Fibroblast of lung (primary cell): ENCODE measurements around the gene EED. TPM values are rescaled to one million over a fixed set of nuclear protein-coding genes. Genes with fewer than 3 reads are reported as not detected.

ENCODE experiments used
- DNase-seq, 2 donors: peaks; one replicate each; pipeline versions ENCODE4 v3.0.0 to v3.0.0-alpha.2; 2010; ENCODE audit warnings: low read depth in 2 of 2
- H2AFZ ChIP-seq: 2 replicates; pipeline ENCODE4 v1.5.1; 2012; ENCODE audit warnings: low read length, control low read depth, inconsistent platforms
- H3K27ac ChIP-seq: 2 replicates; pipeline ENCODE4 v1.5.1; 2011; ENCODE audit warnings: low read length, control low read depth; ENCODE audit not compliant: insufficient read depth
- H3K27me3 ChIP-seq: 2 replicates; pipeline ENCODE4 v1.5.1; 2011; ENCODE audit warnings: mild to moderate bottlenecking, low read length; ENCODE audit not compliant: control insufficient read depth, insufficient read depth
- H3K36me3 ChIP-seq: 2 replicates; pipeline ENCODE4 v1.5.1; 2011; ENCODE audit warnings: low read length; ENCODE audit not compliant: control insufficient read depth, insufficient read depth
- H3K4me1 ChIP-seq: 2 replicates; pipeline ENCODE4 v1.5.1; 2011; ENCODE audit warnings: low read length; ENCODE audit not compliant: control insufficient read depth, insufficient read depth; ENCODE audit errors: extremely low read depth
- H3K4me2 ChIP-seq: 2 replicates; pipeline ENCODE4 v1.5.1; 2011; ENCODE audit warnings: low read length, control low read depth; ENCODE audit not compliant: insufficient read depth; ENCODE audit errors: extremely low read depth
- H3K4me3 ChIP-seq, 4 experiments: fragments of 200-600 bp in 1 of 4; sonication (generic) in 1 of 4; replicated peaks in 1 of 4; 2 replicates each; pipeline ENCODE4 v1.5.1; 2011 to 2016; ENCODE audit warnings: low read length in 4 of 4, low read depth in 3 of 4, mild to moderate bottlenecking in 3 of 4, control low read depth in 2 of 4, inconsistent platforms in 1 of 4, mixed read lengths in 1 of 4; ENCODE audit not compliant: insufficient read depth in 1 of 4; ENCODE audit errors: control extremely low read depth in 1 of 4
- H3K79me2 ChIP-seq: 2 replicates; pipeline ENCODE4 v1.5.1; 2012; ENCODE audit warnings: mild to moderate bottlenecking, low read length, inconsistent platforms; ENCODE audit not compliant: control insufficient read depth, insufficient read depth
- H3K9ac ChIP-seq: 2 replicates; pipeline ENCODE4 v1.5.1; 2011; ENCODE audit warnings: mild to moderate bottlenecking, low read length, control low read depth; ENCODE audit not compliant: insufficient read depth
- H3K9me3 ChIP-seq: 2 replicates; pipeline ENCODE4 v1.5.1; 2012; ENCODE audit warnings: low read depth, low read length; ENCODE audit not compliant: control insufficient read depth, insufficient read depth
- H4K20me1 ChIP-seq: 2 replicates; pipeline ENCODE4 v1.5.1; 2011; ENCODE audit warnings: low read length; ENCODE audit not compliant: control insufficient read depth, insufficient read depth; ENCODE audit errors: extremely low read depth
- EZH2 ChIP-seq: IDR thresholded peaks from 2 replicates; pipeline ENCODE4 v1.5.1; 2012; ENCODE audit warnings: low read length, control low read depth, mild to moderate bottlenecking; ENCODE audit errors: missing control alignments
- polyA plus RNA-seq, 2 donors: library from polyadenylated mRNA; depleted of rRNA in 1 of 2; stranded (reverse) in 1 of 2; unstranded in 1 of 2; fragments of >200 nt; gene quantifications; 2 replicates each; pipeline ENCODE4 v1.2.1, GENCODE V29; 2011 to 2012; ENCODE audit warnings: missing spikeins in 1 of 2
- total RNA-seq: library from RNA; depleted of rRNA; stranded (reverse); fragments of >200 nt; gene quantifications from 2 replicates; pipeline ENCODE4 v1.2.1, GENCODE V29; 2014
- TF ChIP-seq, protein P1 (sequence below), 2 donors: IDR thresholded peaks in 1 of 2; conservative IDR thresholded peaks in 1 of 2; 1 replicate in 1 of 2; 2 replicates in 1 of 2; pipeline ENCODE4 v1.5.1; 2011 to 2012; ENCODE audit warnings: low read length in 2 of 2, control low read depth in 1 of 2, inconsistent platforms in 1 of 2, low read depth in 1 of 2, mild to moderate bottlenecking in 1 of 2

EED gene
- total and polyA plus RNA-seq, 2 donors (not counting 1 experiment from before 2014, with no cell fraction given), result 13.0 to 22.3 TPM

DNA sequence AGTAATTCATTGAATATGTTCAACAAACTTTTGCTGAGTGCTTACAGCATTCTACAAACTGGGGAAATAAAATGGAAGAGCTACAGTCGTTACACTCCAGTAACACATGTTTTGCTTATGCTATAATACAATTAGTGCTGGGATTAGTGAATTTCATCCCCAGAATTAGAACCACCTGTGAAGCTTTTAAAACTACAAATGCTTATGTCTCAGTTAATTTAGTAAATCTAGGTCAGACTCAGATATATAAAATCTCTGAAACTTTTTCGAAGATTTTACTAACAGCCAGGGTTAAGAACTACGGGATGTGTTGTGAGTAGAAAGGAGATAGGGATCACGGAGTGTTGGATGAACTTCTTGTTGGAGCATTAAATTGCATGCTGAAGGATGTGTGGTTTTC is 33.7 kb upstream of the EED start:
- no peak overlapping the region for H3K4me2 ChIP-seq
- H3K9me3 ChIP-seq, result no peaks in the 10 kb centered on the region
- TF ChIP-seq, protein P1, sequence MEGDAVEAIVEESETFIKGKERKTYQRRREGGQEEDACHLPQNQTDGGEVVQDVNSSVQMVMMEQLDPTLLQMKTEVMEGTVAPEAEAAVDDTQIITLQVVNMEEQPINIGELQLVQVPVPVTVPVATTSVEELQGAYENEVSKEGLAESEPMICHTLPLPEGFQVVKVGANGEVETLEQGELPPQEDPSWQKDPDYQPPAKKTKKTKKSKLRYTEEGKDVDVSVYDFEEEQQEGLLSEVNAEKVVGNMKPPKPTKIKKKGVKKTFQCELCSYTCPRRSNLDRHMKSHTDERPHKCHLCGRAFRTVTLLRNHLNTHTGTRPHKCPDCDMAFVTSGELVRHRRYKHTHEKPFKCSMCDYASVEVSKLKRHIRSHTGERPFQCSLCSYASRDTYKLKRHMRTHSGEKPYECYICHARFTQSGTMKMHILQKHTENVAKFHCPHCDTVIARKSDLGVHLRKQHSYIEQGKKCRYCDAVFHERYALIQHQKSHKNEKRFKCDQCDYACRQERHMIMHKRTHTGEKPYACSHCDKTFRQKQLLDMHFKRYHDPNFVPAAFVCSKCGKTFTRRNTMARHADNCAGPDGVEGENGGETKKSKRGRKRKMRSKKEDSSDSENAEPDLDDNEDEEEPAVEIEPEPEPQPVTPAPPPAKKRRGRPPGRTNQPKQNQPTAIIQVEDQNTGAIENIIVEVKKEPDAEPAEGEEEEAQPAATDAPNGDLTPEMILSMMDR (conservative IDR thresholded peaks at IDR 0.05 in 1 of 2, IDR thresholded peaks at IDR 0.05 in 1 of 2; ENCODE audit: low read depth in 1 of 2, low read length in 2 of 2), result no peak
- no peak for TF ChIP-seq EZH2
- DNase-seq, result no peak
- no peak overlapping the region for H3K27ac ChIP-seq
- H3K9ac ChIP-seq, result no peak overlapping the region
- no peak overlapping the region for H2AFZ ChIP-seq
- no peaks in the 10 kb centered on the region for H4K20me1 ChIP-seq
- no peaks in the 10 kb centered on the region for H3K36me3 ChIP-seq
- H3K4me1 ChIP-seq, result no peaks in the 10 kb centered on the region
- H3K79me2 ChIP-seq, result no peaks in the 10 kb centered on the region
- no peak overlapping the region for H3K4me3 ChIP-seq
- H3K27me3 ChIP-seq, result no peaks in the 10 kb centered on the region

DNA sequence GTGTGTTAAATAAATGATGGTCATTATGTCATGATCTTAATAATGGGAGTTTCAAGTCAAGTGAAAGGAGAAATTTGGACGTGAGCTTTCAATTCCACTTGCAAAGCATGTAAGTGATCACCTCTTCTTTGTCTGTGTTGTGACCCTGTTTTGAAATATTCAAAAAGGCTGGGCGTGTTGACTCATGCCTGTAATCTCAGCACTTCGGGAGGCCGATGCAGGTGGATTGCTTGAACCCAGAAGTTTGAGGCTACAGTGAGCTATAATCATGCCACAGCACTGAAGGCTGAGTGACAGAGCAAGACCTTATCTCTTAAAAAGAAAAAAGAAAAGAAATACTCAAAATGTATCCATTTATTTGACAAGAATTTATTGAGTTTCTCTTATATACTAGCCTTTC is 32.9 kb upstream of the EED start:
- Histone ChIP-seq H3K36me3 (no peaks in the 10 kb centered on the region), H2AFZ (no peak overlapping the region), H3K4me2 (no peak overlapping the region), H4K20me1 (no peaks in the 10 kb centered on the region), H3K27ac (no peak overlapping the region), H3K4me1 (no peaks in the 10 kb centered on the region), H3K9me3 (no peaks in the 10 kb centered on the region), H3K9ac (no peak overlapping the region), H3K4me3 (no peak overlapping the region), H3K27me3 (no peaks in the 10 kb centered on the region), H3K79me2 (no peaks in the 10 kb centered on the region)
- TF ChIP-seq, protein P1 (conservative IDR thresholded peaks at IDR 0.05 in 1 of 2, IDR thresholded peaks at IDR 0.05 in 1 of 2; ENCODE audit: low read depth in 1 of 2, low read length in 2 of 2), result no peak
- TF ChIP-seq EZH2, result no peak
- no peak for DNase-seq

DNA sequence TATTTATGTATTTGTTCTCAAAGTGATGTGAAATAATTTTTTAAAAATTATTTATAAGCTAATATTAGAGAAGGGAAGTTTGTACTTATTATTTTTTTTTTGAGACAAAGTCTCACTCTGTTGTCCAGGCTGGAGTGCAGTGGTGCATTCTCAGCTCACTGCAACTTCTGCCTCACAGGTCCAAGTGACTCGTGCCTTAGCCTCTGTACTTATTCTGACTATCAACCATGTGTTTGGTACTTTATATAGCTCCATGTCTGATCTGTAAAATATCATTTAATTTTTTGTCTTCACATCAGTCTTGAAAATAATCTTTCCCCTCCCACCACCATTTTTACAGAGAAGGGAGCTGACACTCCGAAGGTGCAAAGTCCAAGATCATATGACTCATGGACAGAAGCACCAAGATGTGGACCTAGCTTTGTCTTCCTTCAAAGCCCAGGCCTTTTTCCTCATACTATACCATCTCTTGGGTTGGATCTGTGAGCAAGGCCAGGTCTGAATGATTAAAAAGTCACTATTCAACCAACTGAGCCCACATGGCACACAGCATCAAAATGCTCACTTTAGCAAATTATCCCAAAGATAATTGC is 32.4 kb upstream of the EED start:
- TF ChIP-seq EZH2, result no peak
- TF ChIP-seq, protein P1 (conservative IDR thresholded peaks at IDR 0.05 in 1 of 2, IDR thresholded peaks at IDR 0.05 in 1 of 2; ENCODE audit: low read depth in 1 of 2, low read length in 2 of 2), result no peak
- no peak for DNase-seq
- H3K4me2 ChIP-seq, result no peak overlapping the region
- no peaks in the 10 kb centered on the region for H4K20me1 ChIP-seq
- no peak overlapping the region for H3K27ac ChIP-seq
- H3K4me1 ChIP-seq, result no peaks in the 10 kb centered on the region
- H3K36me3 ChIP-seq, result no peaks in the 10 kb centered on the region
- no peak overlapping the region for H2AFZ ChIP-seq
- no peaks in the 10 kb centered on the region for H3K27me3 ChIP-seq
- no peaks in the 10 kb centered on the region for H3K9me3 ChIP-seq
- H3K4me3 ChIP-seq, result no peak overlapping the region
- H3K79me2 ChIP-seq, result no peaks in the 10 kb centered on the region
- H3K9ac ChIP-seq, result no peak overlapping the region
